GM23338 (cell line): Measurements from ENCODE around the gene EPHA10. TPM values are rescaled to one million over a fixed set of nuclear protein-coding genes. Genes with fewer than 3 reads are reported as not detected.

Source experiments
- ATAC-seq: fragments of 200-7000 bp; cut with Tn5 transposase; 3 replicates; pipeline ENCODE4 v1.9.1; 2020
- DNase-seq: peaks from one replicate; pipeline ENCODE4 v3.0.0-alpha.2; 2015; ENCODE audit warnings: low spot score
- H2AFZ ChIP-seq: fragments of 200-600 bp; sonication (generic); 2 replicates; pipeline ENCODE4 v1.8.0; 2016; ENCODE audit warnings: antibody characterized with exemption, mild to moderate bottlenecking, moderate library complexity
- H3F3A ChIP-seq: fragments of 200-600 bp; sonication (generic); replicated peaks from 2 replicates; pipeline ENCODE4 v1.8.0; 2017; ENCODE audit warnings: antibody characterized with exemption, mixed run types, low read depth
- H3K27ac ChIP-seq: fragments of 200-600 bp; sonication (generic); 2 replicates; pipeline ENCODE4 v1.6.1; 2016; ENCODE audit warnings: low read depth
- H3K27me3 ChIP-seq: fragments of 200-600 bp; sonication (generic); 2 replicates; pipeline ENCODE4 v1.8.0; 2016; ENCODE audit warnings: mild to moderate bottlenecking, mixed run types, moderate library complexity; ENCODE audit not compliant: insufficient read depth
- H3K36me3 ChIP-seq: fragments of 200-600 bp; sonication (generic); 2 replicates; pipeline ENCODE4 v1.8.0; 2016; ENCODE audit warnings: mild to moderate bottlenecking; ENCODE audit not compliant: insufficient read depth
- H3K4me1 ChIP-seq: fragments of 200-600 bp; sonication (generic); 2 replicates; pipeline ENCODE4 v1.8.0; 2016; ENCODE audit warnings: mild to moderate bottlenecking, moderate library complexity; ENCODE audit not compliant: insufficient read depth
- H3K4me2 ChIP-seq: fragments of 200-600 bp; sonication (generic); 2 replicates; pipeline ENCODE4 v1.7.1; 2017; ENCODE audit warnings: mixed run types
- H3K4me3 ChIP-seq: fragments of 200-600 bp; sonication (generic); 2 replicates; pipeline ENCODE4 v1.6.1; 2016; ENCODE audit warnings: mixed run types
- H3K79me2 ChIP-seq: fragments of 200-600 bp; sonication (generic); replicated peaks from 2 replicates; pipeline ENCODE4 v1.8.0; 2017; ENCODE audit warnings: mild to moderate bottlenecking; ENCODE audit not compliant: insufficient read depth
- H3K9me2 ChIP-seq: fragments of 200-600 bp; sonication (generic); 2 replicates; pipeline ENCODE4 v1.8.0; 2017; ENCODE audit not compliant: insufficient read depth
- H4K20me1 ChIP-seq: fragments of 200-600 bp; sonication (generic); replicated peaks from 2 replicates; pipeline ENCODE4 v1.8.0; 2017; ENCODE audit warnings: mild to moderate bottlenecking; ENCODE audit not compliant: insufficient read depth
- H3K27ac Mint-ChIP-seq: 2 replicates; pipeline ENCODE4 v1.8.0; 2020; ENCODE audit warnings: inconsistent platforms, mild to moderate bottlenecking, moderate library complexity, mixed read lengths
- H3K27me3 Mint-ChIP-seq: 3 replicates; pipeline ENCODE4 v1.8.0; 2022; ENCODE audit warnings: low read depth, mild to moderate bottlenecking, moderate library complexity, mixed read lengths, inconsistent platforms; ENCODE audit not compliant: insufficient read depth, poor library complexity
- H3K36me3 Mint-ChIP-seq: 3 replicates; pipeline ENCODE4 v1.8.0; 2021; ENCODE audit warnings: low read depth, mild to moderate bottlenecking, inconsistent platforms, moderate library complexity, mixed read lengths
- H3K4me1 Mint-ChIP-seq: 3 replicates; pipeline ENCODE4 v1.8.0; 2020; ENCODE audit warnings: mild to moderate bottlenecking, inconsistent platforms, mixed read lengths
- H3K4me3 Mint-ChIP-seq: 3 replicates; pipeline ENCODE4 v1.8.0; 2021; ENCODE audit warnings: moderate library complexity, mild to moderate bottlenecking, inconsistent platforms, mixed read lengths
- H3K9me3 Mint-ChIP-seq: 3 replicates; pipeline ENCODE4 v1.8.0; 2020; ENCODE audit warnings: moderate library complexity, mild to moderate bottlenecking, inconsistent platforms, mixed read lengths
- CREB1 ChIP-seq: fragments of 250-450 bp; sonication (Bioruptor Pico); IDR thresholded peaks from 2 replicates; pipeline ENCODE4 v1.5.0; 2020; ENCODE audit warnings: low read depth, mild to moderate bottlenecking, moderate library complexity
- EZH2 ChIP-seq: fragments of 200-600 bp; sonication (generic); IDR thresholded peaks from one replicate; pipeline ENCODE4 v1.8.0; 2017; ENCODE audit warnings: antibody characterized with exemption, mild to moderate bottlenecking, low read depth; ENCODE audit not compliant: unreplicated experiment
- EZH2phosphoT487 ChIP-seq: fragments of 200-600 bp; sonication (generic); IDR thresholded peaks from one replicate; pipeline ENCODE4 v1.8.1; 2018; ENCODE audit warnings: antibody characterized with exemption; ENCODE audit not compliant: unreplicated experiment
- JUNB ChIP-seq: IDR thresholded peaks from one replicate; pipeline ENCODE4 v1.6.1; 2016; ENCODE audit warnings: antibody characterized with exemption; ENCODE audit not compliant: unreplicated experiment
- NANOG ChIP-seq: IDR thresholded peaks from 2 replicates; pipeline ENCODE4 v1.6.1; 2016; ENCODE audit warnings: antibody characterized with exemption, borderline replicate concordance
- POLR2AphosphoS5 ChIP-seq: IDR thresholded peaks from 2 replicates; pipeline ENCODE4 v1.6.1; 2016; ENCODE audit warnings: antibody characterized with exemption, low read depth
- STAT1 ChIP-seq: IDR thresholded peaks from one replicate; pipeline ENCODE4 v1.6.1; 2016; ENCODE audit warnings: antibody characterized with exemption; ENCODE audit not compliant: unreplicated experiment
- polyA plus RNA-seq: library from polyadenylated mRNA; unstranded; fragments of >200 nt; fragmentation: Nextera tagmentation; extraction: Ambion mirVana; gene quantifications from 2 replicates; pipeline ENCODE4 v1.2.1, GENCODE V29; 2016
- total RNA-seq: library from RNA; depleted of rRNA; stranded (reverse); fragments of >200 nt; shearing (Covaris generic); gene quantifications from 2 replicates; pipeline ENCODE4 v1.2.3, GENCODE V29; 2014
- TF ChIP-seq, protein P1 (sequence below): fragments of 250-450 bp; sonication (Bioruptor Pico); IDR thresholded peaks from 2 replicates; pipeline ENCODE4 v1.5.0; 2020; ENCODE audit warnings: mild to moderate bottlenecking, moderate library complexity
- TF ChIP-seq, protein P2 (sequence below), 2 experiments: fragments of 200-600 bp in 1 of 2; sonication (generic) in 1 of 2; conservative IDR thresholded peaks; 2 replicates each; pipeline versions ENCODE4 v1.5.1 to v1.6.1; 2016 to 2017; ENCODE audit warnings: antibody characterized with exemption in 2 of 2, low read depth in 2 of 2, mild to moderate bottlenecking in 2 of 2, moderate library complexity in 1 of 2

Gene EPHA10
- total and polyA plus RNA-seq, 2 experiments from 2014 or later: 0.76 to 2.4 TPM

DNA sequence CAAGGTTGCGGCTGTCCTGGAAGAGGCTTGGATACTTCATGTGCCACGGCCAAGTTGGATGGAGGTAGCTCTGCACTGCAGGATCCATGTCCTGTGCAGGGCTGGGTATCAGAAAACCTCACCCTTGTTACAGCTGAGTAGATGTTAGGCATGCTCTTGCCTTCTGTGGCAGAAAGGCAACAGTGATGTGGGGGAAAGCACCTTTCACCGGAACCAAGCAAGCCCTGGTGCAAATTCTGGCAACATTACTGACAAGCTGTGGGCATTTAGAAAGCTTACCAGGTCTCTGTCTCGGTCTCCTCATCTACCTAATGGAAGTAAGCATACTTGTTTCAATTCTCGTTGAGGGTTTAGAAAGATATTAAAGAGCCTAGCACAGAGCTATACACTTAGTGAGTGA lies 87.1 kb downstream of the EPHA10 start (continued):
- TF ChIP-seq, protein P1, sequence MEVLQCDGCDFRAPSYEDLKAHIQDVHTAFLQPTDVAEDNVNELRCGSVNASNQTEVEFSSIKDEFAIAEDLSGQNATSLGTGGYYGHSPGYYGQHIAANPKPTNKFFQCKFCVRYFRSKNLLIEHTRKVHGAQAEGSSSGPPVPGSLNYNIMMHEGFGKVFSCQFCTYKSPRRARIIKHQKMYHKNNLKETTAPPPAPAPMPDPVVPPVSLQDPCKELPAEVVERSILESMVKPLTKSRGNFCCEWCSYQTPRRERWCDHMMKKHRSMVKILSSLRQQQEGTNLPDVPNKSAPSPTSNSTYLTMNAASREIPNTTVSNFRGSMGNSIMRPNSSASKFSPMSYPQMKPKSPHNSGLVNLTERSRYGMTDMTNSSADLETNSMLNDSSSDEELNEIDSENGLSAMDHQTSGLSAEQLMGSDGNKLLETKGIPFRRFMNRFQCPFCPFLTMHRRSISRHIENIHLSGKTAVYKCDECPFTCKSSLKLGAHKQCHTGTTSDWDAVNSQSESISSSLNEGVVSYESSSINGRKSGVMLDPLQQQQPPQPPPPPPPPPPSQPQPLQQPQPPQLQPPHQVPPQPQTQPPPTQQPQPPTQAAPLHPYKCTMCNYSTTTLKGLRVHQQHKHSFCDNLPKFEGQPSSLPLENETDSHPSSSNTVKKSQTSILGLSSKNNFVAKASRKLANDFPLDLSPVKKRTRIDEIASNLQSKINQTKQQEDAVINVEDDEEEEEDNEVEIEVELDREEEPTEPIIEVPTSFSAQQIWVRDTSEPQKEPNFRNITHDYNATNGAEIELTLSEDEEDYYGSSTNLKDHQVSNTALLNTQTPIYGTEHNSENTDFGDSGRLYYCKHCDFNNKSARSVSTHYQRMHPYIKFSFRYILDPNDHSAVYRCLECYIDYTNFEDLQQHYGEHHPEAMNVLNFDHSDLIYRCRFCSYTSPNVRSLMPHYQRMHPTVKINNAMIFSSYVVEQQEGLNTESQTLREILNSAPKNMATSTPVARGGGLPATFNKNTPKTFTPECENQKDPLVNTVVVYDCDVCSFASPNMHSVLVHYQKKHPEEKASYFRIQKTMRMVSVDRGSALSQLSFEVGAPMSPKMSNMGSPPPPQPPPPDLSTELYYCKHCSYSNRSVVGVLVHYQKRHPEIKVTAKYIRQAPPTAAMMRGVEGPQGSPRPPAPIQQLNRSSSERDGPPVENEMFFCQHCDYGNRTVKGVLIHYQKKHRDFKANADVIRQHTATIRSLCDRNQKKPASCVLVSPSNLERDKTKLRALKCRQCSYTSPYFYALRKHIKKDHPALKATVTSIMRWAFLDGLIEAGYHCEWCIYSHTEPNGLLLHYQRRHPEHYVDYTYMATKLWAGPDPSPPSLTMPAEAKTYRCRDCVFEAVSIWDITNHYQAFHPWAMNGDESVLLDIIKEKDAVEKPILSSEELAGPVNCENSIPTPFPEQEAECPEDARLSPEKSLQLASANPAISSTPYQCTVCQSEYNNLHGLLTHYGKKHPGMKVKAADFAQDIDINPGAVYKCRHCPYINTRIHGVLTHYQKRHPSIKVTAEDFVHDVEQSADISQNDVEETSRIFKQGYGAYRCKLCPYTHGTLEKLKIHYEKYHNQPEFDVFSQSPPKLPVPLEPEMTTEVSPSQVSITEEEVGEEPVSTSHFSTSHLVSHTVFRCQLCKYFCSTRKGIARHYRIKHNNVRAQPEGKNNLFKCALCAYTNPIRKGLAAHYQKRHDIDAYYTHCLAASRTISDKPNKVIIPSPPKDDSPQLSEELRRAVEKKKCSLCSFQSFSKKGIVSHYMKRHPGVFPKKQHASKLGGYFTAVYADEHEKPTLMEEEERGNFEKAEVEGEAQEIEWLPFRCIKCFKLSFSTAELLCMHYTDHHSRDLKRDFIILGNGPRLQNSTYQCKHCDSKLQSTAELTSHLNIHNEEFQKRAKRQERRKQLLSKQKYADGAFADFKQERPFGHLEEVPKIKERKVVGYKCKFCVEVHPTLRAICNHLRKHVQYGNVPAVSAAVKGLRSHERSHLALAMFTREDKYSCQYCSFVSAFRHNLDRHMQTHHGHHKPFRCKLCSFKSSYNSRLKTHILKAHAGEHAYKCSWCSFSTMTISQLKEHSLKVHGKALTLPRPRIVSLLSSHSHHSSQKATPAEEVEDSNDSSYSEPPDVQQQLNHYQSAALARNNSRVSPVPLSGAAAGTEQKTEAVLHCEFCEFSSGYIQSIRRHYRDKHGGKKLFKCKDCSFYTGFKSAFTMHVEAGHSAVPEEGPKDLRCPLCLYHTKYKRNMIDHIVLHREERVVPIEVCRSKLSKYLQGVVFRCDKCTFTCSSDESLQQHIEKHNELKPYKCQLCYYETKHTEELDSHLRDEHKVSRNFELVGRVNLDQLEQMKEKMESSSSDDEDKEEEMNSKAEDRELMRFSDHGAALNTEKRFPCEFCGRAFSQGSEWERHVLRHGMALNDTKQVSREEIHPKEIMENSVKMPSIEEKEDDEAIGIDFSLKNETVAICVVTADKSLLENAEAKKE (CRISPR knock-in tag): no peak
- no peak for TF ChIP-seq EZH2
- no peak for TF ChIP-seq CREB1 (CRISPR knock-in tag)
- TF ChIP-seq STAT1: no peak
- TF ChIP-seq NANOG: no peak
- TF ChIP-seq EZH2phosphoT487: no peak
- no peak for TF ChIP-seq POLR2AphosphoS5
- TF ChIP-seq, protein P2, sequence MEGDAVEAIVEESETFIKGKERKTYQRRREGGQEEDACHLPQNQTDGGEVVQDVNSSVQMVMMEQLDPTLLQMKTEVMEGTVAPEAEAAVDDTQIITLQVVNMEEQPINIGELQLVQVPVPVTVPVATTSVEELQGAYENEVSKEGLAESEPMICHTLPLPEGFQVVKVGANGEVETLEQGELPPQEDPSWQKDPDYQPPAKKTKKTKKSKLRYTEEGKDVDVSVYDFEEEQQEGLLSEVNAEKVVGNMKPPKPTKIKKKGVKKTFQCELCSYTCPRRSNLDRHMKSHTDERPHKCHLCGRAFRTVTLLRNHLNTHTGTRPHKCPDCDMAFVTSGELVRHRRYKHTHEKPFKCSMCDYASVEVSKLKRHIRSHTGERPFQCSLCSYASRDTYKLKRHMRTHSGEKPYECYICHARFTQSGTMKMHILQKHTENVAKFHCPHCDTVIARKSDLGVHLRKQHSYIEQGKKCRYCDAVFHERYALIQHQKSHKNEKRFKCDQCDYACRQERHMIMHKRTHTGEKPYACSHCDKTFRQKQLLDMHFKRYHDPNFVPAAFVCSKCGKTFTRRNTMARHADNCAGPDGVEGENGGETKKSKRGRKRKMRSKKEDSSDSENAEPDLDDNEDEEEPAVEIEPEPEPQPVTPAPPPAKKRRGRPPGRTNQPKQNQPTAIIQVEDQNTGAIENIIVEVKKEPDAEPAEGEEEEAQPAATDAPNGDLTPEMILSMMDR (conservative IDR thresholded peaks at IDR 0.05; ENCODE audit: low read depth in 2 of 2): no peak

DNA sequence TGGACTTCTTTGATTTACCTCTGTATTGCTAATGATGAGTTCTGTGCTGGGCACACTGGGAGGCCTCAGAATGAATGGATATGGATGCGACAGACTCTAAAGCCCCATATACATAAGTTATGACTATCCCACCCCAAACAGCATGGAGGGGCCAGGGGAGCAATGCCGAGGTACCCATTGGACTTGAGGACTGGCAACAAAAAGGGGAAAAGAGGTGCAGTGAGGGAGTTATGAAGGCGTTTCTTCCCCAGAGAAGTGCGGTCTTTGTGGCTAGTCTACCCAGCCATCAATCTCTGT lies 87.8 kb downstream of the EPHA10 start:
- H3K79me2 ChIP-seq: no peaks in the 10 kb centered on the region
- no peaks in the 10 kb centered on the region for H4K20me1 ChIP-seq
- H3F3A ChIP-seq: no peaks in the 10 kb centered on the region
- H3K27ac ChIP-seq: no peak overlapping the region
- Mint-ChIP-seq H3K27me3 (peaks cover 9% of the 10 kb centered on the region), H3K4me1 (peaks cover 6% of the 10 kb centered on the region), H3K27ac (no peak overlapping the region), H3K4me3 (no peak overlapping the region), H3K9me3 (no peaks in the 10 kb centered on the region), H3K36me3 (peaks cover 8% of the 10 kb centered on the region; the same call in 2 of the 3 replicates)
- no peaks in the 10 kb centered on the region for H3K4me1 ChIP-seq
- H3K27me3 ChIP-seq: no peaks in the 10 kb centered on the region
- H3K4me2 ChIP-seq: no peak overlapping the region
- no peaks in the 10 kb centered on the region for H3K9me2 ChIP-seq
- DNase-seq: no peak
- peaks cover 6% of the 10 kb centered on the region for H3K36me3 ChIP-seq
- no peak overlapping the region for H3K4me3 ChIP-seq
- peak overlapping the region; percentile 34; the same call in 1 of the 2 replicates for H2AFZ ChIP-seq
- ATAC-seq: no peak
- no peak for TF ChIP-seq POLR2AphosphoS5
- no peak for TF ChIP-seq JUNB
- TF ChIP-seq, protein P1 (CRISPR knock-in tag): no peak
- TF ChIP-seq CREB1 (CRISPR knock-in tag): no peak
